ENCODE measurements around the gene MEP1A.
"Not testable (repeated sequence)": the region's sequence is repeated elsewhere in the genome, so short reads cannot be mapped to it uniquely, and the experiment has no call there.

MEP1A gene

GRCh38 chr6:46793138-46793537 lies at the start of gene MEP1A:
Gene MEP1A (plus strand): TSS chr6:46793389. CDS start chr6:46793399, 10 bp downstream.
- no peak for DNase-seq (ENCODE audit: low read depth in 2 of 2)

GRCh38 chr6:46743425-46744158 lies 49.6 kb upstream of the MEP1A start:
- DNase-seq (ENCODE audit: low read depth in 2 of 2), result no peak

- not testable (repeated sequence) for DNase-seq (ENCODE audit: low read depth in 2 of 2)
Observed at GRCh38 chr6:46744159-46744725, 48.9 kb upstream of the MEP1A start.

GRCh38 chr6:46745973-46746372 lies 47.2 kb upstream of the MEP1A start:
- DNase-seq (ENCODE audit: low read depth in 2 of 2), result no peak

- no peak for DNase-seq (ENCODE audit: low read depth in 2 of 2)
Observed at GRCh38 chr6:46746696-46747095, 46.5 kb upstream of the MEP1A start, which contains the start of gene ANKRD66. Gene ANKRD66 (plus strand): TSS chr6:46746933. CDS start chr6:46751949, 5,016 bp downstream.

GRCh38 chr6:46748940-46749503 lies 44.2 kb upstream of the MEP1A start:
- no peak for DNase-seq (ENCODE audit: low read depth in 2 of 2)

- no peak for DNase-seq (ENCODE audit: low read depth in 2 of 2)
Observed at GRCh38 chr6:46749731-46750130, 43.5 kb upstream of the MEP1A start.

GRCh38 chr6:46751658-46752057 lies 41.5 kb upstream of the MEP1A start:
- DNase-seq (ENCODE audit: low read depth in 2 of 2), result no peak

- DNase-seq (ENCODE audit: low read depth in 2 of 2), result no peak
Observed at GRCh38 chr6:46755865-46756264, 37.3 kb upstream of the MEP1A start.

GRCh38 chr6:46756469-46757213 lies 36.5 kb upstream of the MEP1A start:
- no peak for DNase-seq (ENCODE audit: low read depth in 2 of 2)

GRCh38 chr6:46757214-46757596 lies 36.0 kb upstream of the MEP1A start:
- DNase-seq (ENCODE audit: low read depth in 2 of 2), result no peak

- DNase-seq (ENCODE audit: low read depth in 2 of 2), result no peak
Observed at GRCh38 chr6:46758960-46759753, 34.0 kb upstream of the MEP1A start.

- DNase-seq (ENCODE audit: low read depth in 2 of 2), result no peak
Observed at GRCh38 chr6:46760925-46761324, 32.3 kb upstream of the MEP1A start.

GRCh38 chr6:46763466-46763865 lies 29.7 kb upstream of the MEP1A start:
- DNase-seq (ENCODE audit: low read depth in 2 of 2), result no peak

GRCh38 chr6:46764280-46764679 lies 28.9 kb upstream of the MEP1A start:
- not testable (repeated sequence) for DNase-seq (ENCODE audit: low read depth in 2 of 2)

- no peak for DNase-seq (ENCODE audit: low read depth in 2 of 2)
Observed at GRCh38 chr6:46764961-46765360, 28.2 kb upstream of the MEP1A start.

GRCh38 chr6:46772016-46772415 lies 21.2 kb upstream of the MEP1A start:
- DNase-seq (ENCODE audit: low read depth in 2 of 2), result no peak

GRCh38 chr6:46772762-46773161 lies 20.4 kb upstream of the MEP1A start:
- DNase-seq (ENCODE audit: low read depth in 2 of 2), result no peak

GRCh38 chr6:46773201-46773855 lies 19.9 kb upstream of the MEP1A start:
- no peak for DNase-seq (ENCODE audit: low read depth in 2 of 2)

- not testable (repeated sequence) for DNase-seq (ENCODE audit: low read depth in 2 of 2)
Observed at GRCh38 chr6:46774736-46775135, 18.5 kb upstream of the MEP1A start.

- DNase-seq (ENCODE audit: low read depth in 2 of 2), result no peak
Observed at GRCh38 chr6:46776070-46776712, 17.0 kb upstream of the MEP1A start.

Measured in fibroblast of skin of left biceps (primary cell).